NOMO-1 treated with DMSO at 0.1 percent for 48 hours (cell line): Measurements from ENCODE around the gene PLOD2.
"Not testable (repeated sequence)": the region's sequence is repeated elsewhere in the genome, so short reads cannot be mapped to it uniquely, and the experiment has no call there.

Source experiments
- DNase-seq: peaks from one replicate; lab custom pipeline; 2025; ENCODE audit not compliant: unreplicated experiment; lab: John Stamatoyannopoulos, UW

The PLOD2 gene

DNA sequence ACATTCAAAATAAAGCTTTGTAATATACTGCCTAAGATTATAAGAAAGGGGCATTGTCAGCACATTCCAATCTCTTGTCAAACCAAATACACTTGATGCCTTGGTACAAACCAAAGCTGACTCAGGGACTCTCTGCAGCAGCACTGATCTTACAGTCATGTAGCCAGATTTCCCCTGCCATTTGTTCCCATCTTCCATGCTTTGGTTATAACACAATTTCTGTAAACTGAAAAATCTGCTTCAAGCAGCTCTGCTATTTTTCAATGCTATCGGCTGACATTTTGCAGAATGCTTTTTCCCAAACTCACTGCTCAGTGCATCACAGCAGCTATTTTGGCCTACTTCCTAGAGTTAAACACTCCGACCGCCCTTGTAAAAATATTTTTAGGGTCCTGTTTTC is 18.2 kb downstream of the PLOD2 start:
- no peak for DNase-seq

DNA sequence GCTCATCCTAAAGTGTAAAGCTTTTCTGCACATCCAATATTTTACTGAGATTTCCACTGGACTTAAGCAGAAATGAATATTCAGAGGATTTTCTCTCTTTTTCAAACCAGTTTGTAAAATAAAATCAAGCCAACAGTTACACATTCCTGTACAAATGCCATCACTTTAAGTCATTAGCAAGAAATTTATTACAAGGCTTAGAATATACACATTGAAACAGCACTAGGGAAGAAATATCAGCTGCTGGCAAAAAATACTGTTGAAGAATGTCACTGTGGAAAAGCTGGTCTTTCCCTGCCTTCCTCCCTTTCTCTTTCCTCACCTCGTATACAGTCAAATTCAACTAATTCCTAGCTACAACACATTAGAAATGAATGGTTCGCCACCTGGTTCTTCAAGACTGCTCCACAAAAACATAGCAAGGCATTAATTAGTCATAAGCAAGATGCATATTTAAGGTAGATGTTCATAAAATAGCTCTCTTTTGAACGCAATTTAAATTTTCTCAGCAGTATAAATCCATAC is 21.3 kb downstream of the PLOD2 start:
- DNase-seq: no peak

DNA sequence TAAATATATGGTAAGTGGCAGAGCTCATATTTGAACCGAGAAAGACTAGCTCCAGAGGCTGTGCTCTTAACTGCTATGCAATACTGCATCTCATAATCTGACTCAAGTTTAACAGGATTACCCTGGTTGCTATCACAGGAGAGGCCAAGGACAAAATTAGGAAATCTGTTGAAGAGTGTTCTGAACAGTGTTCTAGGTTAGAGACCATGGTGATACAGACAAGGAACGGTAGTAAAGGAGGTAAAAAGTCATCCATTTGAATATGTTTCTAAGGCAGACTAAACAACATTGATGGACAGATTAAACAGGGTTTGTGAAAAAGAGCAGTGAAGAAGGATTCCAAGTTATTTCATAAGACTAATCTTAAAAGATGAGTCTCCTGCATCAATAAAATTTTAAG is 22.1 kb downstream of the PLOD2 start:
- DNase-seq: no peak

DNA sequence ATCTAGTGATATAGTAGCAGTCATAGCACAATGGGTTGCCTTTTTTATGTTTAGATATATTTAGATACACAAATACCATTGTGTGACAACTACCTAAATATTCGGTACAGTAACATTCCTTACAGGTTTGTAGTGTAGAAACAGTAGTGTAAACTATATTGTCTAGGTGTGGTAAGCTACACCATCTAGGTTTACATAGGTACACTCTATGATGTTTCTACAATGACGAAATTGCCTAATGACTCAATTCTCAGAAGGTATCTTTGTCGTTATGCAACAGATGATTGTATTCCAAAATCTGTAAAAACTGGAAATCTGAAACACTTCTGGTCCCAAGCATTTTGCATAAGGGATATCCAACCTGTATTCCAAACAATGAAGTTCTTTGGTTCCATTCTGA is 24.3 kb downstream of the PLOD2 start:
- no peak for DNase-seq

DNA sequence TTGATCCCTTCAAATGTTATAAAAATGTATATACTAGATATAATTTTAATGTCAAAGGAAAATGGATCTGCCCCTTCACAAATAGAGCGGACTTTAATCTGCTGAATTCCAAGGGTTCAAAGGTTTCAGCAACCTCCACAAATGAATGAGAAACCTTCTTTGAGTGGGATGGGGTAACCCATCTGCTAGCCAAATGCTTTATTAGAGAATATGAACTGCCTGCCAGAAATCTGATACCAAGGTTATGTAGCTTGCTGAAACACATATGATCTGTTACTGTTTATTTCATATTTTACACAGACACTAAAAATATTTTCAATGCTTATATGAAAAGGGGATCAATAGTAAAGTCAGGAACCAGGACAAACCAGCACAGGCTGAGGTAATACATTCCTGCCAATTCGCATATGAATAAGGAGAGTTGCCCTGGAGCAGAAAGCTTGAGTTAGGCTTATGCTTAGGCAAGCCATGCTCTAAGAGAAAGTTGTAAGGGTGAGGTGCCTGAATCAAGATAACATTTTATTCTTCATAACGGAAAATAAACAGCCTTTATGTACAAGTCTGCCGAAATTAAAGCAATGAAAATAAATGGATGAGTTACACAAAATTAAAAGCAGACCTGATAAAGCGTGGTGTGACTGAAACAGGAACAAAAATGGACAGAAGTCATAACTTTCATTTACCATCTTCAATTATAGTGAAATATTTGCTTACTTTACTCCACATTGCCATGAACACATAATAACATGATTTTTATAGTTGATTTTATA is 26.5 kb downstream of the PLOD2 start:
- no peak for DNase-seq

DNA sequence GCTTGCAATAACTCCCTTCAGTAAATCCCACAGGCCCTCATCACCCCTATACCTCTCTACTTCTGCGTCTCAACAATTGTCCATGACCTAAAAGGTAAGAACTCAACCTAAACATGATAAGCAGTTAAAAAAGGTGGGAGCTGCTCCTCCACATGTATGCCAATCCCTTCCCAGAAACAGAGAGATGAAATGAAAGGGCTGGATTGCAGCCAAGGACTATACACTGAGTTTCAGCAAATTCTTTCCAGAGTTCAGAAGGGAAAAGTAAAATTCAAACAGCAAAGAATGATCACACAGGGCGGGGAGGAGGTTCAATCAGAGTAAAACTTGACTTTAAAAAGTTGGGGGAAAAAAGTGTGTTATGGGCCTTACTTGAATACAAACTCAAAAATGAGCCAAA is 27.5 kb downstream of the PLOD2 start:
- DNase-seq: no peak

DNA sequence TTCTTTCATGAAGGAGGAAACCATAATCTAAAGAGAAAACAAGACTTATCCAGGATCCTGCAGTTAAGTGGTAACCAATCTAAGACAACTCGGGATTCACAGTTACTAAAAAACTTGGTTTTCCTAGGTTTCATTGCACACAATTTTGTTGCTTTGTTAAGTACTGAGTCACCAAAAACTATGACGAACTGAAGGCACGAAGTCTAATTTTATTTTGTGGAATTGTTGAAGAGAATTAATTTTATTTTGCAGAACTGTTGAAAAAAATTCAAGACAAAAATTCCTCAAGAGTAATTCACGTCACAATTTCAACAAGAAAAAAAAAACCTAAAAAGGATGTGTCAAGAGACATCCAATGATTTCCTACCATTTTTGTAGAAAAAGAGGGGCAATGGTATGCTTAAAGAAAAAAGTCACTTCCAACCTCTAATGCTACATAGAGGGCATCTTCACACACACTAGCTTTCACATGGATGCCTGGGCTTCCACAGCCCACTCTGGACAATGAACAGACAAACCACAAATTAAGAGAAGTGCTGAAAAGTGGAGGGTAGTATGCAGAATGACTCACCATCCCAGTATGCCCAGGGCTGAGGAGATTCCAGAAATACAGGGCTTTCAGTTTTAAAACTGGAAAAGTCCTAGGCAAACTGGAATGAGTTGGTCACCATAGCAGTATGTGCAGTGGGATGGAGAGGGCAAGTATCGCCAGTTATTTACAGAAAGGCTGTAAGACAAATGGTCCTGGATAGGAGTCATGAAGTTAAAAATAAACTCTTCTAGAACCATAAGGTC is 29.2 kb downstream of the PLOD2 start:
- no peak for DNase-seq

DNA sequence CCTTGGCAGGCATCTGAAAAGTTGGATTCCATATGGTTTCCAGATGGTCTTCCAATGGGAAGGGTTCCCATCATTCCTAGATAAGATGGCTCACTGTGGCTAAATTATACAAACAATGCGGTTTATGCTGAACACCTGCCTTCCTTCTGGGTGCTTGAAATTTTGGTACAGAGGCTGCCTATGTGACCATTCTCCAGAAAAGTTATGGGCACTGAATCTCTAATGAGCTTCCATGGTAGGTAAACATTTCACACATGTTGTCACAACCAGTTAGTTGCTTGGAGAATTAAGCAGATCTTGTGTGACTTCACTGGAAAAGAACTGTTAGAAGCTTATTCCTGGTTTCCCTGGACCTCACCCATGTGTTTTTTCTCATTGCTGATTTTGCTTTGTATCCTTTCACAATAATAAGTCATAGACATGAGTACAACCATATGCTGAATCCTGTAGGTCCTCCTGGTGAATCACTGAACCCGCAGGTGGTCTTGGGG is 30.1 kb downstream of the PLOD2 start:
- DNase-seq: no peak

DNA sequence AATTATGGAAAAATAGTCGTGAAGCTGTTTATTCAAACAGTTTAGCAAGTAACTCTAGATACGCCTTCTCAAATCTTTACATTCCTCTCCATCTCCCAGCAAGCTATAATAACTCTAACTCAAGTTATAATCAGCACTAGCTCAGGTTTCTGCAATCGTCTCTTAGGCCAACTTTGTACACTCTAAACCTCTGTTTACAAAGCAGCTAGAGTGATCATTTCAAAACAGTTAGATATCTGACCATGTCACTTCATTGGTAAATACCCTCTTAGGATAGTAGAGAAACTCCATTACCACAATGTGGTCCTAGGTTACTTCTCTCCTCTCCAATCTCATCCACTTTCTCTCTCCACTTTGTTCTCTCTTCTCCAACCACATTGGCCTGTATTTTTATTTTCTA is 31.2 kb downstream of the PLOD2 start:
- no peak for DNase-seq

DNA sequence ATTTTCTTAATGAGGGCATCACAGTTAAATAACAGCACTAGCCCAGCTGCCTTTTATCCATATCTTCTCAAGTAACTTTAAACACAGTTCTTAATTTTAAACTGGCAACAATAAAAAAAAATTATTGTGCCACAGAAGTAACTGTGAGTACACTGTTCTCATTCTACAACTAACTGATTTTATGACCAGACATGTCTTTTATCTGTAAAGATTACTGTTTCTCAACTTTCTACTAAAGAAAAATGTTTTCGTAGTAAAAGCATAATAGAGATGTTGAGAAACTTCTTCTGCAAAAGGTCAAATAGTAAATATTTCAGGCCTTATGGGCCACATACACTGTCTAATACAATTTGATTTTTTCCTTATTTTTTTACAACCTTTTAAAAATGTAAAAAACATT is 32.0 kb downstream of the PLOD2 start:
- no peak for DNase-seq

DNA sequence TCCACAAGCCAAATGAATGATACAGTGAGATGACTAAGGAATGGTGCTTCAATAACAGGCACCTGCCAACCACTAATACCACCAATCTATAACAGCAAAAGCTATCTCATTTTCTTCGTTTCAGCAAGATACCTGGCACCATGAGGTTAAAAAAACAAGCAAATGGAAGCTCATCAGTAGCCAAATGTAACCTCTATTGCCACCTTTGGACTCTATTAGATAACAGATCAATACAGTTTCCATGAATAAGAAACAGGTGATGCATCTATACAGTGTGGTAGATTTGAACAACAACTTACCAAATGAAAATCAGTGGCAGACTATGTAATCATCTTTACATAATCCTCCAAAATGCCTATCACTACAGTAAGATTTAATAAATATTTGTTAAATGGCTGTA is 32.8 kb downstream of the PLOD2 start:
- DNase-seq: no peak

DNA sequence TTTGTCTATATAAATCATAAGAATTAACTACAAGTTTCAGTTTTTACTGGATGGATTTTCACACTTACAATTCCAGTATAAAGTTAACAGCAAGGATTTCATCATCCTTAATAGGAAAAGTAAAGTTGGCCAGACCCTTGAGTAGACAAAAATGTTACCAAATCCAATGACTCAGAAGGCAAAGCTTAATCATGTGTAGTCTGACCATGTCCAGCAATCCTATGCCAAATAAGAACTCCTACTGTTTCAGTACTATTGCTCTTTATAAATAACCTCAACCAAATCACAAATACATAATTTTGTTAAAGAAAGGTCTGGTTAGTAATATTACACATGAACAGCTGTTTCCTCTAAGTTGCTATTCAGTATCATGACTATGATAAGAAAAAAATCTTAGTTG is 35.0 kb downstream of the PLOD2 start:
- DNase-seq: no peak

DNA sequence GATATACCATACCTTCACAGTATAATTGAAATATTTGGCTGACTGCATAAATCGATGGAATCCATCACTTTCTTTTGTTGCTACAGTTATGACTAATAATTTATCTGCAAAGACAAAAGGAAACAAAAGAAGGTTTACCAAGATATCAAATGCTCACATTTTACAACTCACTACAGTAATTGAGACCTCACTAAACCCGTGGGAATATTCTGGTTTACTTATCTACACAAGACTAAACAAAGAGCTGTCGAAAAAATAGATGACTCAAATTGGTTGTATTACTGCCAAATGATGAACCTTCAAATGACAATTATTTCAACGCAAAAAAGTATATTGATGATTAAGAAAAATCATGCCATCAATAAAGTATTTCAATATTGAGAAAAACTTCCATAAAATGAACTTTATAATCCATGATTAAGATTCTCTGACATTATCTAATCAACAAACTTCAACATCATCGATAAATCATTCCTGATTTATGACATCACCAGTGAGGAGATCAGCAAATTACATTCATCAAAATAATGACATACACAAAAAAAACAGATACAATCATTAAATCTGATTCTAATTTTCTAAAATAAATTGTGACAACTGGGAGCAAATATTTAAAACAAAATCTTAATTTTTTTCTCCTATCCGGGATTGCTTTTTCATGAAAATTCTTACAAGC is 36.7 kb downstream of the PLOD2 start:
- no peak for DNase-seq

DNA sequence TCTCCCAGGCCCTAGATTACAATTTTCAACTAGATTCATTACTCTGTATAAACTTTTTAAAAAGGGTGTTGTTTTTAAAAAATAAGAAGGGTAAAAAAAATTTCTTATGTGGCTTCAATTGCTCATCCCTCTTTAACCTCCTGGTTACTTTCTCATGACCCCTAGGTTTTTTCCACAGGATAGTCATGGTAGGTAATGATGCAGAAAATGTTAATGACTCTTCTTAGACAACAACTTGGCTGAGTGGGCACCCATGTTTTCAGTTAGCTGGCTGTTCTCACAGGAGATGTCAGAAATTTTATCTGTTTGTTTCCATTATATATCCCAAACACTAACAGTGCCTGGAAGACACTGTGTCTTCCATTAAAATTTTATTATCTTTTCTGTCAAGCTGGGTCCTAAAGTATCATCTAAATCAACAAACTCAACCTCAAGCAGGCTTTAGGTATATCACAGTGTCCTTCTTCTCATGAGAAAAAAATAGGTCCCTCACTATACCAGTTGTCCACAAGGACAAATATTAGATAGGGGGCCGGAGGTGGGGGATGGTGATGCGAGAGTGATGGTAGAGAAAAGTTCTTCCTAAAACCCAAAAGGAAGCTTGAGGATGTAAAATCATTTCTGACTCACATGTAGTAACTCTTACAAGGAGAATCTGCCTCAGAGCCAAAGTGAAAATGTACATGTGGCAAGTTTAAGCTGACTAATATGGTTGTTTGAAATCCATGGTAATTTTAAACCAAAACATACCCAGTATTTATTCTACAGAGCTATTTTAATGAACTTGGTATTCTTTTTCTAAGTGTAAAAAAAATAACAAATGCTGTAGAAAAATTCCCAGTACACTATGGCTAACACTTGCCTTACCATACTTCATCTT is 43.3 kb downstream of the PLOD2 start:
- DNase-seq: no peak

DNA sequence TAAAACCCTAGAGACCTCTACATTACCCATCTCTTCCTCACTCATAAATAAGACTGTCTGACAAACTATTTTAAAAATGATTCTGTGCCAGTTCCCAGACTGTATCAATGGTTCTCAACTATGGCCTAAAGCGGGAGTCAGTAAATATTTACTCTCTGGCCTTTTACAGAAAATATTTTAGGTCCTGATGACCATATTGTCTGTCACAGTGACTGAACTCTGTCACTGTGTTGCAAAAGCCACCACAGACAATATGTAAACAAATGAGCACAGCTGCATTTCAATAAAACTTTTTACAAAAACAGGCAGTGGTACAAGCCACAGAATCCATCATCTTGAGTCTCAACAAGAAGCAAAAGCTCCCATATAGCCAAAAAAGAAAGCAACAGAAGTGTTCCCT is 45.4 kb downstream of the PLOD2 start:
- no peak for DNase-seq

DNA sequence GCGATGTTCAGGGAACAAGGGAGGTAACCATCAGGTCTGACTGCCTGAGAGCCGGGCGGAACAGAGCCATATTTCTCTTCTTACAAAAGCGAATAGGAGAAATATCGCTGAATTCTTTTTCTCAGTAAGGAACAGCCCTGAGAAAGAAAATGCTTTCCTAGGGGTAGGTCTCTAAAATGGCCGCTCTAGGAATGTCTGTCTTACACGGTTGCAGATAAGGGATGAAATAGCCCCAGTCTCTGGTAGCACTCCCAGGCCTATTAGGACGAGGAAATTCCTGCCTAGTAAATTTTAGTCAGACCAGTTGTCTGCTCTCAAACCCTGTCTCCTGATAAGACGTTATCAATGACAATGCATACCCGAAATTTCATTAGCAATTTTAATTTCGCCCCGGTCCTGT is 47.2 kb downstream of the PLOD2 start:
- not testable (repeated sequence) for DNase-seq

DNA sequence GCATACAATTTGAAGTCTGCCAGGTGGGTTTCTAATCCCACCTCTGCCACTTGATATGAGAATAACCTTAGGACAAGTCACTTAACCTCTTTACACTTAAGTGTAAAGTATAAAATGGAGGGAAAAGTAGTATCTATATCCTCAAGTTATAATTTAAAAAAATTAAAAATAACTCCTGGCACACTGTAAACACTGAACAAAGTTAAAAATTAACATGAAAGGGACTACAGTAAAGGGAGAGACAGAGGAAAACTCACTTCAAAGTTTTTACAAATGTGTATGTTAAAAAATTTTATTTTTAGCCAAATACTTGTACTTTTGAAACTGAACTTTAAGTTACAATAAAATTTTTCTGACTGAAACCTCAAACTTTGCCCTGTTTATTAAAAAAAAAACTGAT is 49.6 kb downstream of the PLOD2 start:
- DNase-seq: no peak

DNA sequence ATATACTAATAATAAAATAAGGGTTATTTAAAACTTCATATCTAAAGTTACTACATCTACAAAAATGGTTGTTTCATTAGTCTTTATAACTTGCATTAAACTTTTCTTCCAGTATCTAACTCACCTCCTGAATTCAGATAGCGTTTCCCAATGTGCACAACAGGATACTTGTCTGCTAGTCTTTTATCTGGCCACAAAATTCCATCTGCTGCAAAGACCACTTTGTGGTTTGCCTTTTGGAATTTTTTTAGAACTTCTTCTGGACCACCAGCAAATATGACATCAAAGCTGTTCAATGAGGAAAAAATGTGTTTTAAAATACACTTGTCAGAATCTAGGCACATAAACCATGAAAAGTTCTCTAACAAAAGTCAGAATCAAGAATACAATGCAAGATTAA is 50.8 kb downstream of the PLOD2 start:
- no peak for DNase-seq

DNA sequence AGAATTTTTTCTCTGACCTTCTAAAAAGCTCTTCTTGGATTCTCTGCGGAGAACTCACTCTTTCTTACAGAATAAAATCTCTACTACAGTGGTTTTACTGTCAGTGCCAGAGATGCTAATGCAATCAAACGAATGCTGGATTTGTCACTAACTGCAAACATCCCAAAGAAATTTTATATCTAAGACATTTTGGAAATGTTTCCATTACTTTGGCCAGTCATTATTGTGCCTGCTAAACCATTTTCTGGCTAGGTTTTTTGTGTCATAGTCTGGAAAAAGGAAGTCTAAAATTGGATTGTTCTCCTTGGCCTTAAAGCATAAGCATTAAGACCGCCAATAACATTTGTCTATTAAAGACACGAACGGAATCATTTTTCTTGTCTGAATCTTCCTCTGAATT is 54.0 kb downstream of the PLOD2 start:
- DNase-seq: no peak

DNA sequence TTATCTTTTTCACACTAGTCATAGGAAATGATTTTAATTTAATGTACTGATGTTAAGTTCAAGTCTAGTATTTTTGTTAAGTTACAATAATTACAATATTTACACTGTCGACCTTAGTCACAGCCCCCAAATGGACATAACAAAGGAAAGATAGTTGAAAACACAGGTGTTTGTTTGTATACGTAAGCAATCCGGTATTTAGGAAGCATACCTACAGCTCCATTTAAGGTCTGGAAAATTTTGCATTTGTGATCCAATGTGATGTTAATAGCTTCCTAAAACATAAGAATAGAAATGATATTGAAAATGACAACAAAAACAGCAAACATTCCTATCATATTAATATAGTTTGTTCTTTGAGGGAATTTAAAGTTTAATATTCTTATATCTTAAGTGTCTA is 56.9 kb downstream of the PLOD2 start:
- no peak for DNase-seq

DNA sequence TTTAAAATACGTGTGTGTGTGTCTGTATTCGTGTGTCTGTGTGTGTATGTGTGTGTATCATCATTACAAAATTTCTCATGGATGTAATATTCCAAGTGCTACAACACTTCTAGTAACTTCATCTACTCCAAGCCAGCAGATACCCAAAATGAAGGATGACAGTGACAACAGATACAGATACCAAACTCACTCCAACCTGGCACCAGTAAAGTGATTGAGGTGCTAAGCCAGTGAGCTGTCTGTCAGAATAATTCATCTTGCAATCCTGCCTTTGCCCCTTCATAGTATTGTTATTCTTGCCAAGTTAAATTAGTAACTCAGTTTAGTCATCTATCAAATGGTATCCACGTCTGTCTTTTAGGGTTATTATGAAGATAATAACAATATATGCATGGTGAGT is 58.1 kb downstream of the PLOD2 start:
- DNase-seq: no peak
